GM12878 (cell line): ENCODE results near the gene RAP1GAP2. TPM values are rescaled to one million over a fixed set of nuclear protein-coding genes. Genes with fewer than 3 reads are reported as not detected.

Experiments
- ATAC-seq: fragments of 200-7000 bp; cut with Tn5 transposase; 3 replicates; pipeline ENCODE4 v1.9.1; 2020; ENCODE audit warnings: mild to moderate bottlenecking, moderate library complexity
- BruUV-seq: library from RNA; stranded (reverse); fragments of 400-500 nt; replicated peaks from 2 replicates; lab custom pipeline; 2021; lab: Mats Ljungman, UMichigan
- CTCF ChIA-PET: fragments of 300-600 bp; sonication (Branson Sonifier 250); formaldehyde crosslinking; extraction: SDS; loops from one replicate; lab custom pipeline; 2021; ENCODE audit warnings: inconsistent platforms; lab: Yijun Ruan, JAX
- POLR2A ChIA-PET: fragments of 350-600 bp; formaldehyde crosslinking; extraction: SDS; loops from one replicate; lab custom pipeline; 2021; ENCODE audit warnings: inconsistent platforms; lab: Charles Lee
- RAD21 ChIA-PET: fragments of 300-600 bp; sonication (Branson Sonifier 250); formaldehyde crosslinking; loops from one replicate; lab custom pipeline; 2023; ENCODE audit warnings: antibody characterized with exemption; ENCODE audit not compliant: unreplicated experiment; lab: Charles Lee
- SMC1A ChIA-PET: fragments of 300-600 bp; sonication (Branson Sonifier 250); formaldehyde crosslinking; loops from one replicate; lab custom pipeline; 2023; ENCODE audit not compliant: unreplicated experiment, uncharacterized antibody; lab: Charles Lee
- DNase-seq: peaks from one replicate; pipeline ENCODE4 v3.0.0-alpha.2; 2011; ENCODE audit warnings: low read depth, low spot score
- FAIRE-seq: peaks from 3 replicates; lab custom pipeline; 2011; peaks lifted over from hg19 to GRCh38; lab: Jason Lieb, UNC
- H2AFZ ChIP-seq: 2 replicates; pipeline ENCODE4 v1.6.0; 2011; ENCODE audit warnings: low read depth, low read length, control low read depth; ENCODE audit not compliant: control insufficient read depth
- H3K27ac ChIP-seq: 2 replicates; pipeline ENCODE4 v1.5.1; 2011; ENCODE audit warnings: control low read depth; ENCODE audit not compliant: control insufficient read depth, insufficient read depth
- H3K27me3 ChIP-seq, 2 experiments: replicated peaks in 1 of 2; 2 replicates each; pipeline versions ENCODE4 v1.6.0 to v1.6.1; 2011; ENCODE audit warnings: low read length in 1 of 2; ENCODE audit not compliant: control insufficient read depth in 2 of 2, insufficient read depth in 2 of 2
- H3K36me3 ChIP-seq, 2 experiments: 2 replicates each; pipeline ENCODE4 v1.5.1; 2011; ENCODE audit warnings: low read length in 1 of 2; ENCODE audit not compliant: control insufficient read depth in 2 of 2, insufficient read depth in 2 of 2
- H3K4me1 ChIP-seq: 2 replicates; pipeline ENCODE4 v1.6.1; 2011; ENCODE audit warnings: mild to moderate bottlenecking, low read length, moderate library complexity, mixed read lengths; ENCODE audit not compliant: control insufficient read depth, insufficient read depth
- H3K4me2 ChIP-seq: 2 replicates; pipeline ENCODE4 v1.6.0; 2011; ENCODE audit warnings: control low read depth; ENCODE audit not compliant: control insufficient read depth, insufficient read depth
- H3K4me3 ChIP-seq: fragments of 200-600 bp; sonication (generic); 2 replicates; pipeline ENCODE4 v1.5.1; 2016
- H3K79me2 ChIP-seq: 2 replicates; pipeline ENCODE4 v1.6.0; 2011; ENCODE audit warnings: low read length; ENCODE audit not compliant: control insufficient read depth, insufficient read depth
- H3K9ac ChIP-seq: 2 replicates; pipeline ENCODE4 v1.8.0; 2011; ENCODE audit warnings: low read length, control low read depth, mixed read lengths; ENCODE audit not compliant: control insufficient read depth, insufficient read depth
- H3K9me3 ChIP-seq: replicated peaks from 3 replicates; pipeline ENCODE4 v1.5.1; 2011; ENCODE audit warnings: mild to moderate bottlenecking, low read length; ENCODE audit not compliant: control insufficient read depth, insufficient read depth
- H4K20me1 ChIP-seq: 2 replicates; pipeline ENCODE4 v1.6.0; 2011; ENCODE audit not compliant: control insufficient read depth, insufficient read depth
- BACH1 ChIP-seq: fragments of 450-650 bp; IDR thresholded peaks from 2 replicates; pipeline ENCODE4 v1.6.1; 2017; ENCODE audit warnings: mild to moderate bottlenecking, borderline replicate concordance
- CBFB ChIP-seq: IDR thresholded peaks from 2 replicates; pipeline ENCODE4 v1.6.1; 2016; ENCODE audit warnings: antibody characterized with exemption, low read depth
- KAT2A ChIP-seq: conservative IDR thresholded peaks from 2 replicates; pipeline ENCODE4 v1.6.1; 2011; ENCODE audit warnings: low read depth, low read length; ENCODE audit not compliant: control insufficient read depth
- RAD51 ChIP-seq: fragments of 450-650 bp; IDR thresholded peaks from 2 replicates; pipeline ENCODE4 v1.6.1; 2016; ENCODE audit warnings: moderate library complexity, mild to moderate bottlenecking, inconsistent platforms
- RFX5 ChIP-seq: IDR thresholded peaks from 2 replicates; pipeline ENCODE4 v1.6.1; 2011; ENCODE audit warnings: low read depth, low read length, improper control_type of control experiment
- STAT1 ChIP-seq: fragments of 450-650 bp; conservative IDR thresholded peaks from 2 replicates; pipeline ENCODE4 v1.6.1; 2014; ENCODE audit warnings: antibody characterized with exemption, mild to moderate bottlenecking
- SUZ12 ChIP-seq: fragments of 200-600 bp; sonication (generic); IDR thresholded peaks from one replicate; pipeline ENCODE4 v1.6.1; 2018; ENCODE audit warnings: antibody characterized with exemption, mild to moderate bottlenecking; ENCODE audit not compliant: unreplicated experiment
- TCF12 ChIP-seq: IDR thresholded peaks from 2 replicates; pipeline ENCODE4 v1.6.1; 2011; ENCODE audit warnings: low read depth, mild to moderate bottlenecking, low read length
- YY1 ChIP-seq: IDR thresholded peaks from 2 replicates; pipeline ENCODE4 v1.6.1; 2011; ENCODE audit warnings: low read depth, mild to moderate bottlenecking, low read length
- ZBED1 ChIP-seq: IDR thresholded peaks from 2 replicates; pipeline ENCODE4 v1.6.1; 2016; ENCODE audit warnings: borderline replicate concordance
- ZNF274 ChIP-seq: IDR thresholded peaks from one replicate; pipeline ENCODE4 v1.8.0; 2011; ENCODE audit not compliant: insufficient read length, insufficient read depth
- ZNF384 ChIP-seq: IDR thresholded peaks from 2 replicates; pipeline ENCODE4 v1.6.1; 2012; ENCODE audit warnings: low read depth, mild to moderate bottlenecking, low read length, improper control_type of control experiment, borderline replicate concordance
- ZNF622 ChIP-seq: fragments of 450-650 bp; IDR thresholded peaks from 2 replicates; pipeline ENCODE4 v1.6.1; 2017; ENCODE audit warnings: mild to moderate bottlenecking, inconsistent platforms
- WGBS: methylation state at CpG from one replicate; pipeline ENCODE4 v1.1.6; 2016; ENCODE audit warnings: low lambda C conversion rate; ENCODE audit not compliant: insufficient replicate concordance, insufficient coverage; ENCODE audit errors: missing lambda C conversion rate; 5-methylcytosine and 5-hydroxymethylcytosine counted together
- in situ Hi-C: fragments of 300-500 bp; cut with MboI; formaldehyde crosslinking; loops from 9 replicates; pipeline ENCODE4 v1.14.3; 2018; ENCODE audit warnings: mixed read lengths
- intact Hi-C: fragments of 100-400 bp; cut with micrococcal nuclease; formaldehyde crosslinking; loops from one replicate; pipeline ENCODE4 v1.14.2; 2022; ENCODE audit not compliant: unreplicated experiment
- polyA plus RNA-seq, 11 experiments: library from polyadenylated mRNA; depleted of rRNA in 4 of 11; unstranded in 6 of 11; stranded (reverse) in 5 of 11; fragments of >200 nt; fragmentation: Nextera tagmentation in 4 of 11; fragmentation: Illumina TruSeq in 1 of 11; extraction: Ambion mirVana in 4 of 11; extraction: Trizol in 1 of 11; gene quantifications; 1 replicate in 1 of 11; 2 replicates in 10 of 11; pipeline versions ENCODE4 v1.2.1 to v1.2.3, GENCODE V29; 2011 to 2016; ENCODE audit warnings: inconsistent platforms in 2 of 11, missing spikeins in 2 of 11, low read depth in 1 of 11
- total RNA-seq, 4 experiments: library from RNA; depleted of rRNA in 3 of 4; stranded (reverse); fragments of >200 nt in 3 of 4; fragmentation: Illumina TruSeq in 1 of 4; extraction: Trizol in 1 of 4; gene quantifications; 2 replicates each; pipeline versions ENCODE4 v1.2.1 to v1.2.3, GENCODE V29; 2013 to 2021
- TF ChIP-seq, protein P1 (sequence below): fragments of 450-650 bp; IDR thresholded peaks from 2 replicates; pipeline ENCODE4 v1.6.1; 2016; ENCODE audit warnings: mild to moderate bottlenecking, moderate library complexity, borderline replicate concordance
- TF ChIP-seq, protein P2 (sequence below): fragments of 450-650 bp; IDR thresholded peaks from 2 replicates; pipeline ENCODE4 v1.6.1; 2017; ENCODE audit warnings: antibody characterized with exemption, mild to moderate bottlenecking, moderate library complexity
- TF ChIP-seq, protein P3 (sequence below): IDR thresholded peaks from 2 replicates; pipeline ENCODE4 v1.6.1; 2012; ENCODE audit warnings: low read depth, low read length, improper control_type of control experiment
- TF ChIP-seq, protein P4 (sequence below): IDR thresholded peaks from 2 replicates; pipeline ENCODE4 v1.6.1; 2012; ENCODE audit warnings: low read depth, low read length, improper control_type of control experiment

Gene RAP1GAP2
- total and polyA plus RNA-seq, 10 of the 15 experiments (the other 5 are each of a cell fraction or from before 2014, with no cell fraction given), result 0.03 to 0.95 (median 0.49) TPM; not detected in 2

DNA sequence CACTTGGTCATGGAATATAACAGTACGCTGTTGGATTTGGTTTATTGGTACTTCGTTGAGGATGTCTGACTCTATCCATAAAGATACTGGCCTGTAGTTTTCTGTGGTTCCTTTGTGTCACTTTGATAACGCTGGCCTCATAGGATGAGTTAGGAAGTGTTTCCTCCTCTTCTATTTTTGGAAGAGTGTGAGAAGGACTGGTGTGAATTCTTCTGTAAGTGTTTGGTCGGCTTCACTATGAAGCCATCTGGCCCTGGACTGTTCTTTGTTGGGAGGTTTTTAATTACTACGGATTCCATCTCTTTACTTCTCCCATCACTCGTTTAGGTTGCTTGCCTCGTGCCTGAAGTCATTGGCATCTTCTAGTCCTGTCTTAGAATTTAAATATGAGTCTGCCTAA, 149.9 kb downstream of the RAP1GAP2 start:
- no TSS peak for BruUV-seq
- Histone ChIP-seq H3K79me2 (no peaks in the 10 kb centered on the region), H3K4me3 (no peak overlapping the region), H3K9ac (no peak overlapping the region), H3K4me2 (no peak overlapping the region), H3K27me3 (no peaks in the 10 kb centered on the region; a peak in 2 of 4 replicates), H2AFZ (no peak overlapping the region), H4K20me1 (no peaks in the 10 kb centered on the region), H3K36me3 (no peaks in the 10 kb centered on the region), H3K27ac (no peak overlapping the region), H3K4me1 (no peaks in the 10 kb centered on the region), H3K9me3 (no peaks in the 10 kb centered on the region)
- no peak for FAIRE-seq
- DNase-seq, result no peak
- RAD21 ChIA-PET, result no interaction called here
- no peak for ATAC-seq
- CTCF ChIA-PET, result no interaction called here
- SMC1A ChIA-PET, result no interaction called here
- intact Hi-C loops (no loop called here), in situ Hi-C loops (no loop called here)
- 31% methylated on average over 7 of the region's 7 CpGs for WGBS
- POLR2A ChIA-PET, result no interaction called here
- TF ChIP-seq, protein P1, sequence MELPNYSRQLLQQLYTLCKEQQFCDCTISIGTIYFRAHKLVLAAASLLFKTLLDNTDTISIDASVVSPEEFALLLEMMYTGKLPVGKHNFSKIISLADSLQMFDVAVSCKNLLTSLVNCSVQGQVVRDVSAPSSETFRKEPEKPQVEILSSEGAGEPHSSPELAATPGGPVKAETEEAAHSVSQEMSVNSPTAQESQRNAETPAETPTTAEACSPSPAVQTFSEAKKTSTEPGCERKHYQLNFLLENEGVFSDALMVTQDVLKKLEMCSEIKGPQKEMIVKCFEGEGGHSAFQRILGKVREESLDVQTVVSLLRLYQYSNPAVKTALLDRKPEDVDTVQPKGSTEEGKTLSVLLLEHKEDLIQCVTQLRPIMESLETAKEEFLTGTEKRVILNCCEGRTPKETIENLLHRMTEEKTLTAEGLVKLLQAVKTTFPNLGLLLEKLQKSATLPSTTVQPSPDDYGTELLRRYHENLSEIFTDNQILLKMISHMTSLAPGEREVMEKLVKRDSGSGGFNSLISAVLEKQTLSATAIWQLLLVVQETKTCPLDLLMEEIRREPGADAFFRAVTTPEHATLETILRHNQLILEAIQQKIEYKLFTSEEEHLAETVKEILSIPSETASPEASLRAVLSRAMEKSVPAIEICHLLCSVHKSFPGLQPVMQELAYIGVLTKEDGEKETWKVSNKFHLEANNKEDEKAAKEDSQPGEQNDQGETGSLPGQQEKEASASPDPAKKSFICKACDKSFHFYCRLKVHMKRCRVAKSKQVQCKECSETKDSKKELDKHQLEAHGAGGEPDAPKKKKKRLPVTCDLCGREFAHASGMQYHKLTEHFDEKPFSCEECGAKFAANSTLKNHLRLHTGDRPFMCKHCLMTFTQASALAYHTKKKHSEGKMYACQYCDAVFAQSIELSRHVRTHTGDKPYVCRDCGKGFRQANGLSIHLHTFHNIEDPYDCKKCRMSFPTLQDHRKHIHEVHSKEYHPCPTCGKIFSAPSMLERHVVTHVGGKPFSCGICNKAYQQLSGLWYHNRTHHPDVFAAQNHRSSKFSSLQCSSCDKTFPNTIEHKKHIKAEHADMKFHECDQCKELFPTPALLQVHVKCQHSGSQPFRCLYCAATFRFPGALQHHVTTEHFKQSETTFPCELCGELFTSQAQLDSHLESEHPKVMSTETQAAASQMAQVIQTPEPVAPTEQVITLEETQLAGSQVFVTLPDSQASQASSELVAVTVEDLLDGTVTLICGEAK, result no peak
- TF ChIP-seq SUZ12 (no peak), ZNF622 (no peak), BACH1 (no peak), CBFB (no peak), ZNF384 (no peak), RAD51 (no peak), ZNF274 (no peak), YY1 (no peak), KAT2A (no peak), TCF12 (no peak), ZBED1 (no peak), STAT1 (no peak), RFX5 (no peak)
- TF ChIP-seq, protein P2, sequence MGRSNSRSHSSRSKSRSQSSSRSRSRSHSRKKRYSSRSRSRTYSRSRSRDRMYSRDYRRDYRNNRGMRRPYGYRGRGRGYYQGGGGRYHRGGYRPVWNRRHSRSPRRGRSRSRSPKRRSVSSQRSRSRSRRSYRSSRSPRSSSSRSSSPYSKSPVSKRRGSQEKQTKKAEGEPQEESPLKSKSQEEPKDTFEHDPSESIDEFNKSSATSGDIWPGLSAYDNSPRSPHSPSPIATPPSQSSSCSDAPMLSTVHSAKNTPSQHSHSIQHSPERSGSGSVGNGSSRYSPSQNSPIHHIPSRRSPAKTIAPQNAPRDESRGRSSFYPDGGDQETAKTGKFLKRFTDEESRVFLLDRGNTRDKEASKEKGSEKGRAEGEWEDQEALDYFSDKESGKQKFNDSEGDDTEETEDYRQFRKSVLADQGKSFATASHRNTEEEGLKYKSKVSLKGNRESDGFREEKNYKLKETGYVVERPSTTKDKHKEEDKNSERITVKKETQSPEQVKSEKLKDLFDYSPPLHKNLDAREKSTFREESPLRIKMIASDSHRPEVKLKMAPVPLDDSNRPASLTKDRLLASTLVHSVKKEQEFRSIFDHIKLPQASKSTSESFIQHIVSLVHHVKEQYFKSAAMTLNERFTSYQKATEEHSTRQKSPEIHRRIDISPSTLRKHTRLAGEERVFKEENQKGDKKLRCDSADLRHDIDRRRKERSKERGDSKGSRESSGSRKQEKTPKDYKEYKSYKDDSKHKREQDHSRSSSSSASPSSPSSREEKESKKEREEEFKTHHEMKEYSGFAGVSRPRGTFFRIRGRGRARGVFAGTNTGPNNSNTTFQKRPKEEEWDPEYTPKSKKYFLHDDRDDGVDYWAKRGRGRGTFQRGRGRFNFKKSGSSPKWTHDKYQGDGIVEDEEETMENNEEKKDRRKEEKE, result no peak
- TF ChIP-seq, protein P3, sequence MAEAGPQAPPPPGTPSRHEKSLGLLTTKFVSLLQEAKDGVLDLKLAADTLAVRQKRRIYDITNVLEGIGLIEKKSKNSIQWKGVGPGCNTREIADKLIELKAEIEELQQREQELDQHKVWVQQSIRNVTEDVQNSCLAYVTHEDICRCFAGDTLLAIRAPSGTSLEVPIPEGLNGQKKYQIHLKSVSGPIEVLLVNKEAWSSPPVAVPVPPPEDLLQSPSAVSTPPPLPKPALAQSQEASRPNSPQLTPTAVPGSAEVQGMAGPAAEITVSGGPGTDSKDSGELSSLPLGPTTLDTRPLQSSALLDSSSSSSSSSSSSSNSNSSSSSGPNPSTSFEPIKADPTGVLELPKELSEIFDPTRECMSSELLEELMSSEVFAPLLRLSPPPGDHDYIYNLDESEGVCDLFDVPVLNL, result no peak
- TF ChIP-seq, protein P4, sequence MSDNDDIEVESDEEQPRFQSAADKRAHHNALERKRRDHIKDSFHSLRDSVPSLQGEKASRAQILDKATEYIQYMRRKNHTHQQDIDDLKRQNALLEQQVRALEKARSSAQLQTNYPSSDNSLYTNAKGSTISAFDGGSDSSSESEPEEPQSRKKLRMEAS, result no peak
